GM18951 (cell line): ENCODE results near the gene CARD9.

Experiments
- POLR2A ChIP-seq: IDR thresholded peaks from 4 replicates; pipeline ENCODE4 v1.6.1; 2011; ENCODE audit warnings: mild to moderate bottlenecking; ENCODE audit not compliant: insufficient read length, insufficient read depth; ENCODE audit errors: extremely low read depth
- in situ Hi-C: fragments of 300-500 bp; cut with MboI; formaldehyde crosslinking; loops from one replicate; pipeline ENCODE4 v1.12.0; 2022; ENCODE audit warnings: low sequenced_read_pairs, mixed read lengths, inconsistent platforms; ENCODE audit not compliant: unreplicated experiment

Gene CARD9

GRCh38 chr9:136395020-136395340 lies 21.5 kb upstream of the CARD9 start:
- no peak for TF ChIP-seq POLR2A
- in situ Hi-C loops, result no loop called here

GRCh38 chr9:136394312-136395019 lies 21.0 kb upstream of the CARD9 start:
- in situ Hi-C loops, result no loop called here
- no peak for TF ChIP-seq POLR2A

GRCh38 chr9:136393531-136393930 lies 20.1 kb upstream of the CARD9 start:
- no peak for TF ChIP-seq POLR2A

GRCh38 chr9:136392538-136393449 lies 19.3 kb upstream of the CARD9 start:
- in situ Hi-C loops, result no loop called here
- TF ChIP-seq POLR2A, result no peak

More at GRCh38 chr9:136393531-136393930, 20.1 kb upstream of the CARD9 start:
- in situ Hi-C loops, result no loop called here

- in situ Hi-C loops, result no loop called here
- no peak for TF ChIP-seq POLR2A
These were observed 18.5 kb upstream of the CARD9 start for GRCh38 chr9:136391737-136392537.

- in situ Hi-C loops, result no loop called here
- TF ChIP-seq POLR2A, result no peak
These were observed 15.9 kb upstream of the CARD9 start for GRCh38 chr9:136389396-136389795.

GRCh38 chr9:136387217-136387616 lies 13.7 kb upstream of the CARD9 start:
- in situ Hi-C loops, result no loop called here
- no peak for TF ChIP-seq POLR2A

- no peak for TF ChIP-seq POLR2A
- in situ Hi-C loops, result no loop called here
These were observed 12.5 kb upstream of the CARD9 start for GRCh38 chr9:136386018-136386417.

- no peak for TF ChIP-seq POLR2A
- in situ Hi-C loops, result no loop called here
These were observed 11.5 kb upstream of the CARD9 start for GRCh38 chr9:136385015-136385414.

- TF ChIP-seq POLR2A, result no peak
- in situ Hi-C loops, result no loop called here
These were observed 10.0 kb upstream of the CARD9 start for GRCh38 chr9:136383436-136383835.

GRCh38 chr9:136381966-136382513 lies 8.6 kb upstream of the CARD9 start:
- in situ Hi-C loops, result no loop called here
- no peak for TF ChIP-seq POLR2A

- in situ Hi-C loops, result no loop called here
- no peak for TF ChIP-seq POLR2A
These were observed 7.8 kb upstream of the CARD9 start for GRCh38 chr9:136381311-136381710.

- no peak for TF ChIP-seq POLR2A
These were observed 6.9 kb upstream of the CARD9 start for GRCh38 chr9:136380381-136380780.

More at GRCh38 chr9:136380381-136380780, 6.9 kb upstream of the CARD9 start:
- in situ Hi-C loops, result no loop called here
